ENCODE data around the gene ADCYAP1R1.

GRCh38 chr7:31096877-31097258, 44.8 kb downstream of the ADCYAP1R1 start:
- TF ChIP-seq, protein P1, sequence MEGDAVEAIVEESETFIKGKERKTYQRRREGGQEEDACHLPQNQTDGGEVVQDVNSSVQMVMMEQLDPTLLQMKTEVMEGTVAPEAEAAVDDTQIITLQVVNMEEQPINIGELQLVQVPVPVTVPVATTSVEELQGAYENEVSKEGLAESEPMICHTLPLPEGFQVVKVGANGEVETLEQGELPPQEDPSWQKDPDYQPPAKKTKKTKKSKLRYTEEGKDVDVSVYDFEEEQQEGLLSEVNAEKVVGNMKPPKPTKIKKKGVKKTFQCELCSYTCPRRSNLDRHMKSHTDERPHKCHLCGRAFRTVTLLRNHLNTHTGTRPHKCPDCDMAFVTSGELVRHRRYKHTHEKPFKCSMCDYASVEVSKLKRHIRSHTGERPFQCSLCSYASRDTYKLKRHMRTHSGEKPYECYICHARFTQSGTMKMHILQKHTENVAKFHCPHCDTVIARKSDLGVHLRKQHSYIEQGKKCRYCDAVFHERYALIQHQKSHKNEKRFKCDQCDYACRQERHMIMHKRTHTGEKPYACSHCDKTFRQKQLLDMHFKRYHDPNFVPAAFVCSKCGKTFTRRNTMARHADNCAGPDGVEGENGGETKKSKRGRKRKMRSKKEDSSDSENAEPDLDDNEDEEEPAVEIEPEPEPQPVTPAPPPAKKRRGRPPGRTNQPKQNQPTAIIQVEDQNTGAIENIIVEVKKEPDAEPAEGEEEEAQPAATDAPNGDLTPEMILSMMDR (conservative IDR thresholded peaks at IDR 0.05; ENCODE audit: low read length), result no peak
- TF ChIP-seq EZH2phosphoT487 (IDR thresholded peaks at IDR 0.05; ENCODE audit: borderline replicate concordance), result no peak
